Uterus (tissue), 2 donors: ENCODE results near the gene ZNF75A.

Experiments used
- CTCF ChIP-seq, 4 experiments: fragments of 200-600 bp in 2 of 4; fragments of 450-650 bp in 2 of 4; sonication (generic) in 2 of 4; IDR thresholded peaks; one replicate each; pipeline ENCODE4 v1.5.1; 2016 to 2019; ENCODE audit warnings: antibody characterized with exemption in 4 of 4, mild to moderate bottlenecking in 2 of 4, moderate library complexity in 1 of 4
- POLR2A ChIP-seq, 2 donors: fragments of 450-650 bp; IDR thresholded peaks; one replicate each; pipeline ENCODE4 v1.6.1; 2016; ENCODE audit warnings: antibody characterized with exemption in 2 of 2, mild to moderate bottlenecking in 1 of 2, moderate library complexity in 1 of 2

DNA sequence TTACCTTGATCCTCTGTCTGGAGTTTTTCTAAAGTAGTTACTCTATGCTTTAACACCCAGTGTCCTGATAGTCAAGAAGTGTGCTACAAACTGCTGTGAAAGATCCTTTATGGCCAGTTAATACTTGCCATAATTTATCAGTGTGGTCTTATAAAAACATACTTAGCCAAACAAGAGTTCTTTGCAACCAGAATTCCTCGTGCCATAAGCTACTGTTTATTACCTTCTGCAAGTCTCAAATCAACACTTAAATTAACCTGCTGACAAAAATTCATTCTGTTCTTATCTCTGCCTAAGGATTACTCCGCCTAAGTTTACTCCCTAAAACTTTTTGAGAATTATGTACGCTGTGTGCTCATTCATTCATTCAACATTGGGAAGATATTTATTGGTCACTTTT is 22.8 kb downstream of the ZNF75A start:
- TF ChIP-seq CTCF (IDR thresholded peaks at IDR 0.05): no peak
- TF ChIP-seq POLR2A (IDR thresholded peaks at IDR 0.05): no peak
